Central memory CD8-positive, alpha-beta T cell (primary cell): ENCODE data around the gene NAA20.

Experiments used
- ATAC-seq: fragments of 150-1000 bp; cut with Tn5 transposase; replicated peaks from 2 replicates; pipeline ENCODE4 v1.10.0; 2022; ENCODE audit warnings: mild to moderate bottlenecking, moderate FRiP score, moderate number of reproducible peaks; ENCODE audit not compliant: poor library complexity, severe bottlenecking; ENCODE audit errors: extremely low read depth
- DNase-seq, 2 donors: peaks; one replicate each; pipeline ENCODE4 v3.0.0; 2021; ENCODE audit warnings: low spot score in 2 of 2
- H3K27ac Mint-ChIP-seq: one replicate; pipeline ENCODE4 v1.8.0; 2022; ENCODE audit warnings: low read depth, mild to moderate bottlenecking, moderate library complexity, mixed read lengths
- H3K27me3 Mint-ChIP-seq: one replicate; pipeline ENCODE4 v1.8.0; 2022; ENCODE audit warnings: mixed read lengths
- H3K36me3 Mint-ChIP-seq: one replicate; pipeline ENCODE4 v1.8.0; 2022; ENCODE audit warnings: mild to moderate bottlenecking, moderate library complexity, mixed read lengths; ENCODE audit not compliant: insufficient read depth
- H3K4me1 Mint-ChIP-seq: one replicate; pipeline ENCODE4 v1.8.0; 2022; ENCODE audit warnings: mixed read lengths
- H3K4me3 Mint-ChIP-seq: one replicate; pipeline ENCODE4 v1.8.0; 2022; ENCODE audit warnings: mild to moderate bottlenecking, moderate library complexity, mixed read lengths
- H3K9me3 Mint-ChIP-seq: one replicate; pipeline ENCODE4 v1.8.0; 2022; ENCODE audit warnings: mixed read lengths

Gene NAA20

DNA sequence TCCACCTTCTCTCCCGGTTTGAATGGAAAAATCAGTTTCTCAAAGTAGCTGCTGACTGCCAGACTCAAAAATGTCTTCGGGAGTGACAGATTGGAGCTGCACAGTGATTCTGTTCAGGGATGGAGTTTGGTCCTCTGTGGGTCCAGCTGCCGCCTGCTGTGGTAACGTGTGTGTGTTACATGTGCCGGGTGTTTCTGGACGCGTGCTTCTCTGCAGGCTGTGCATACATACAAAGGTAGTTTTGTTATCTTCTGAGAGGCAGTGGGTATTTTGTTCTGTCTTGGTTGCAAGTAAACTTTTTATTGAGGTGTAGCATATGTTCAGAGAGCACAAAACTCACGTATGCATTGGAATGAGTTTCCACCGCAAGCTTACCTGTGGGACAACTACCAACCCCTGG is 41.3 kb upstream of the NAA20 start:
- Mint-ChIP-seq H3K27me3 (peaks cover 25% of the 10 kb centered on the region), H3K36me3 (no peaks in the 10 kb centered on the region), H3K27ac (no peak overlapping the region), H3K9me3 (no peaks in the 10 kb centered on the region), H3K4me3 (no peak overlapping the region), H3K4me1 (no peaks in the 10 kb centered on the region)
- ATAC-seq (no peak), DNase-seq (no peak)

- DNase-seq (no peak), ATAC-seq (no peak)
- no peak overlapping the region for H3K4me3 Mint-ChIP-seq
- H3K4me1 Mint-ChIP-seq = no peaks in the 10 kb centered on the region
- no peaks in the 10 kb centered on the region for H3K36me3 Mint-ChIP-seq
- no peaks in the 10 kb centered on the region for H3K9me3 Mint-ChIP-seq
- H3K27ac Mint-ChIP-seq = no peak overlapping the region
- H3K27me3 Mint-ChIP-seq = peaks cover 34% of the 10 kb centered on the region
Observed at GRCh38 chr20:19976595-19977372, 40.4 kb upstream of the NAA20 start.

DNA sequence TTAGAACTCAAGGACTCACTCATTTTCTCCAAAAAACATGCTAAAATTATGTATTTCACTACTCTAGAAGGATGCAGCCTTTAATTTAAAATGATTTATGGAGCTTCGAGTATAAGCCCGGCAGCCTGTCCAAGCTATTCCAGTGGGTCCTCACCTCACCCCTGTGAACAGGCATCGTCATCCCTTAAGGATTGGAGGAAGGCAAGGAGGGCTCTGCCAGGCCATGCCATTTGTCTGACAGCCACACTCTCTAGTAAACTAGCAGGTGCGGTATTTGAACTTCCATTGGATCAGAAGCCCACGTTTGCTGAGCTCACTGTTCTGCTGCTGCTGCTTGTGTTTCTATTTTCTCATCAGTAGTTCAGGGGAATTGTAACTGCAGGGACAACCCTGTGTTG is 39.8 kb upstream of the NAA20 start:
- no peak for ATAC-seq
- Mint-ChIP-seq H3K27ac (no peak overlapping the region), H3K27me3 (peaks cover 40% of the 10 kb centered on the region)

DNA sequence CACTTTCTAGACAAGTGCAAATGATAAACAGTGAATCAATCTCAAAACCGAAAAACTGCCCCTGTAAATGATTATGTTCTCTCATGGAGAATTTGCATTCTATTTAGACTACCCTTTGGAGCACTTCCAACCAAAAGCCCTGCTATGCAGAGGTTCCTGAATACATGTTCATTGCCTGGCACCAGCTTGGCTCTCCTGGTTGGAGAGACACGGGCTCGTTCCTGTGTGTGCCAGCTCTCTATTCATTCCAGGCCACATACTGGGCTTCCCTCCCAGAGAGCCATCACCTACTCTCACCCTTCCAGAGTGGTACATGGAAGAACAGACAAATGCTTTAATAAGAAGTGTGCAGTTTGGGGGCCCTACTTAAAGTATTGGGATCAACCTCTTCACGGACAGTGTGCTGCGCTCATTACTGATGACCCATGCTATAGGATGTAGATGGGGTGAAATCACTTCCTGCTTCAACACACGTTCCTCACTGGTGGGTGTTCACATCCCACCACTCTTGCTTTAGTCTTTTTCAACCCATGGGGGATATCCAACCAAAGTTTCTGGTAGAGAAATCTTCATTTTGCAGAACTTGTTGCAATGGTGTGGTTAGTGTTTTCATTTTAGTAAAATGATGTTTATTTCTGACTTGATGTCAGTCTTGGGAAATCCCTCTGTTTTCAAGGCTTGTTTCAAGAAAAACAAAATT is 38.5 kb upstream of the NAA20 start:
- H3K4me3 Mint-ChIP-seq = no peak overlapping the region
- H3K36me3 Mint-ChIP-seq = no peaks in the 10 kb centered on the region
- H3K4me1 Mint-ChIP-seq = no peaks in the 10 kb centered on the region
- ATAC-seq = no peak
- H3K27ac Mint-ChIP-seq = no peak overlapping the region
- H3K9me3 Mint-ChIP-seq = no peaks in the 10 kb centered on the region
- DNase-seq = no peak
- H3K27me3 Mint-ChIP-seq = peaks cover 49% of the 10 kb centered on the region

More for the DNA sequence above, 39.8 kb upstream of the NAA20 start:
- no peaks in the 10 kb centered on the region for H3K9me3 Mint-ChIP-seq
- H3K4me3 Mint-ChIP-seq = no peak overlapping the region
- no peak for DNase-seq
- no peaks in the 10 kb centered on the region for H3K4me1 Mint-ChIP-seq
- no peaks in the 10 kb centered on the region for H3K36me3 Mint-ChIP-seq

DNA sequence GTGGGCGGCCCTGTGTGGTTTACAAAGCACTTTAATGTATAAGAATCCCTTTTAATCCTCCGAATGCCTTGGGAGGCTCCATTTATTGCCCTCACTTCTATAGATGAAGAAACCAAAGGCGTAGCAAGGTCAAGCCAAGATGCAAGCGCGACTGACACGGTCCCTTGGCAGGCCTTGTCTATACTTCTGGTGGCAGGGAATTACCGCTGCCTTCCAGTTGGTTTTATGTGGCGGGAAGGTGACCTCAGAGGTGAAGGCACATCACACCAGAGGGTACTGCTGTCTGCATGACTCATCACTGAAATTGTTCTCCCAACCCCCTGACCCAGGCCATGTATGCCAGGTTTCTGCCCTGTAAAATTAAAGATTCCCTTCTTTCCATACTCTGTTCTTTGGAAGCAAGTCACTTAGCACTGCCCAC is 36.1 kb upstream of the NAA20 start:
- no peaks in the 10 kb centered on the region for H3K9me3 Mint-ChIP-seq
- ATAC-seq = no peak
- DNase-seq = no peak
- H3K27ac Mint-ChIP-seq = no peak overlapping the region
- H3K4me3 Mint-ChIP-seq = no peak overlapping the region
- H3K36me3 Mint-ChIP-seq = no peaks in the 10 kb centered on the region
- H3K4me1 Mint-ChIP-seq = no peaks in the 10 kb centered on the region
- peaks cover 56% of the 10 kb centered on the region for H3K27me3 Mint-ChIP-seq

DNA sequence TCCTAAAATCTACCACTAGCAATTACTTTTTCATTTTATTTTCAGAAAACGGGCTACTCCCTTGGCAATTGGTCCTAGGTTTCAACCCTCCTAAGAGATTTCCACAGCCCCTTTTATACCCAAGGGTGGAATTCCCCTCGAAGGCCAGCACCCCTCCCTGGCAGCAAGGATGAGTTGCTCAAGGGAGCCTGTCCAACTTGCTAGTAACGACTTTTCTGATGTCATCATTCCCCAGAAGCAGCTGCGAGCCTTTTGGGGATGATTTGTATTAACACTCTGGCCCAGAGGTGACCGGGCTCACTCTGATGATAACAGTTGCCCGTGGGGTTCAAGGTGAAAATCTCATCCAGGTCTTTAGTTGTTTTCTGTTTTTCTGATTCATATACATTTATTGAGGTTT is 30.7 kb upstream of the NAA20 start:
- DNase-seq = no peak
- no peaks in the 10 kb centered on the region for H3K9me3 Mint-ChIP-seq
- H3K36me3 Mint-ChIP-seq = no peaks in the 10 kb centered on the region
- H3K4me1 Mint-ChIP-seq = no peaks in the 10 kb centered on the region
- no peak overlapping the region for H3K27ac Mint-ChIP-seq
- H3K4me3 Mint-ChIP-seq = no peak overlapping the region
- H3K27me3 Mint-ChIP-seq = peaks cover 62% of the 10 kb centered on the region
- no peak for ATAC-seq

DNA sequence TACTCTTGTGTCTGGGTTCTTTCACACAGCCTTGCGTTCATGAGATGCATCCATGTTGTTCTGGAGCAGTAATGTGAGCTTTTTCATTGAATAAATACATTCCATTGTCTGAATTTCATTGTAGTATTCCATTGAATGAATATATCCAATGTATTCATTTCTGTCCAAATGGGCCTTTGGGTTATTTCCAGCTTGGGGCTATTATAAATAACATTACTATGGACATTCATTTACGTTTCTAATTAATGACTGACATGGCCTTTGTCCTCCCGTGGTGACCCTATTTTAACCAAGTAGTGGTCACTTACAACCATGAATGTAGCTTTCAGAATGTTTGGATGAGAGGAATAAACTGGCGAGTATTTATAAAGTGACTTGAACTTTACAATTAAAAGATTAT is 30.1 kb upstream of the NAA20 start:
- no peaks in the 10 kb centered on the region for H3K36me3 Mint-ChIP-seq
- ATAC-seq (no peak), DNase-seq (no peak)
- no peak overlapping the region for H3K4me3 Mint-ChIP-seq
- H3K27ac Mint-ChIP-seq = no peak overlapping the region
- H3K27me3 Mint-ChIP-seq = peaks cover 56% of the 10 kb centered on the region
- no peaks in the 10 kb centered on the region for H3K4me1 Mint-ChIP-seq
- H3K9me3 Mint-ChIP-seq = no peaks in the 10 kb centered on the region

- no peak overlapping the region for H3K27ac Mint-ChIP-seq
- no peaks in the 10 kb centered on the region for H3K36me3 Mint-ChIP-seq
- no peaks in the 10 kb centered on the region for H3K9me3 Mint-ChIP-seq
- no peak overlapping the region for H3K4me3 Mint-ChIP-seq
- peaks cover 56% of the 10 kb centered on the region for H3K27me3 Mint-ChIP-seq
- no peak for DNase-seq
- ATAC-seq = no peak
- H3K4me1 Mint-ChIP-seq = no peaks in the 10 kb centered on the region
Observed at GRCh38 chr20:19990850-19991249, 26.3 kb upstream of the NAA20 start.

DNA sequence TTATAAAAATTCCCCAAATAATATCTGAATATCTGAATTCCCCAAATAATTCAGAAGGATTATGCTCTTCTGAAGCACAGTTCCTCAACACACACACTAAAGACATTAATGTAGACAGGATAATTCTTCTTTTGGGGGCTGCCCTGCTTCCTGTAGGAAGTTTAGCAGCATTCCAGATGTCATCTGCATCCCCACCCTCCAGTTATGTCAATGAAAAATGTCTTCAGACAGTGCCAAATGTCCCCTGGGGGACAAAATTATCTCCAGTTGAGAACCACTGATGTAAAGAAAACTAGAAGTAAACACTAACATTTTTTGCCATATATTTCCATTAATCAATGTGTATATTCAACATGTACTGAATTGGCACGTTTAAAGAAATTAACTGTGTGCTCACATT is 25.9 kb upstream of the NAA20 start:
- Mint-ChIP-seq H3K36me3 (no peaks in the 10 kb centered on the region), H3K27me3 (peaks cover 51% of the 10 kb centered on the region)

DNA sequence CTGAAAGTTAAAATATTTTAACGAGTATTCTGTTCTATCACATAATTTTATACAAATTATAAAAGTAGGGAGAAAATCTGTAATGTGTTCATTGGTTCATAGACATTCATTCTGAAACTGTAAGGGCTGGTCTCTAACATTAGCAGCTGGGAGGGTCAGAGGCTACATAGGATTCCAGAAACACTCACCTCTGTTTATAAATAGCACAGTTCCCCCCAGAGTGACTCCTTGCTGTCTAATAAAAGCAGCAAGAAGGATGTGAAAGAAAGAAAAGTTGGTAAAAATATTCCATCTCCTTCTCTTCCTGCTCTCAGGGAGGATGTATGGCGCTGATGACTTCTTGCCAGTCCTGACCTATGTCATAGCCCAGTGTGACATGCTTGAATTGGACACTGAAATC is 25.3 kb upstream of the NAA20 start:
- Mint-ChIP-seq H3K4me1 (no peaks in the 10 kb centered on the region), H3K4me3 (no peak overlapping the region), H3K27ac (no peak overlapping the region), H3K9me3 (no peaks in the 10 kb centered on the region), H3K27me3 (peaks cover 45% of the 10 kb centered on the region), H3K36me3 (no peaks in the 10 kb centered on the region)
- DNase-seq (no peak), ATAC-seq (no peak)

More for the DNA sequence above, 25.9 kb upstream of the NAA20 start:
- Mint-ChIP-seq H3K27ac (no peak overlapping the region), H3K9me3 (no peaks in the 10 kb centered on the region), H3K4me1 (no peaks in the 10 kb centered on the region), H3K4me3 (no peak overlapping the region)
- no peak for DNase-seq
- ATAC-seq = no peak

- H3K36me3 Mint-ChIP-seq = no peaks in the 10 kb centered on the region
- H3K4me3 Mint-ChIP-seq = no peak overlapping the region
- no peaks in the 10 kb centered on the region for H3K9me3 Mint-ChIP-seq
- H3K27me3 Mint-ChIP-seq = peaks cover 35% of the 10 kb centered on the region
- DNase-seq (no peak), ATAC-seq (no peak)
- no peaks in the 10 kb centered on the region for H3K4me1 Mint-ChIP-seq
- no peak overlapping the region for H3K27ac Mint-ChIP-seq
Observed at GRCh38 chr20:19992996-19993908, 23.9 kb upstream of the NAA20 start.

GRCh38 chr20:19993958-19994669 is 23.0 kb upstream of the NAA20 start:
- H3K4me1 Mint-ChIP-seq = no peaks in the 10 kb centered on the region
- no peaks in the 10 kb centered on the region for H3K36me3 Mint-ChIP-seq
- no peak overlapping the region for H3K27ac Mint-ChIP-seq
- peaks cover 35% of the 10 kb centered on the region for H3K27me3 Mint-ChIP-seq
- DNase-seq = no peak
- ATAC-seq = no peak
- H3K9me3 Mint-ChIP-seq = no peaks in the 10 kb centered on the region
- no peak overlapping the region for H3K4me3 Mint-ChIP-seq
